Rectal smooth muscle tissue (tissue), 1 donor: ENCODE results near the gene GHITM.
"Not testable (repeated sequence)": the region's sequence is repeated elsewhere in the genome, so short reads cannot be mapped to it uniquely, and the experiment has no call there.

Source experiments
- H3K27ac ChIP-seq: one replicate; pipeline ENCODE4 v1.7.0; 2013; ENCODE audit warnings: low read depth, low read length, inconsistent platforms
- H3K27me3 ChIP-seq: one replicate; pipeline ENCODE4 v1.7.0; 2013; ENCODE audit warnings: low read length; ENCODE audit not compliant: control insufficient read depth, insufficient read depth
- H3K36me3 ChIP-seq: one replicate; pipeline ENCODE4 v1.7.0; 2013; ENCODE audit warnings: low read length; ENCODE audit not compliant: control insufficient read depth, insufficient read depth
- H3K4me1 ChIP-seq: one replicate; pipeline ENCODE4 v1.7.0; 2013; ENCODE audit warnings: low read length; ENCODE audit not compliant: control insufficient read depth, insufficient read depth
- H3K4me3 ChIP-seq: one replicate; pipeline ENCODE4 v1.7.0; 2013; ENCODE audit warnings: low read length
- H3K9ac ChIP-seq: one replicate; pipeline ENCODE4 v1.7.0; 2013; ENCODE audit warnings: low read length

The GHITM gene

GRCh38 chr10:84155521-84155920 lies 16.2 kb downstream of the GHITM start:
- H3K36me3 ChIP-seq, result peaks cover 5% of the 10 kb centered on the region
- H3K4me1 ChIP-seq, result no peaks in the 10 kb centered on the region
- H3K4me3 ChIP-seq, result no peak overlapping the region
- no peak overlapping the region for H3K27ac ChIP-seq
- no peaks in the 10 kb centered on the region for H3K27me3 ChIP-seq
- H3K9ac ChIP-seq, result no peak overlapping the region

DNA sequence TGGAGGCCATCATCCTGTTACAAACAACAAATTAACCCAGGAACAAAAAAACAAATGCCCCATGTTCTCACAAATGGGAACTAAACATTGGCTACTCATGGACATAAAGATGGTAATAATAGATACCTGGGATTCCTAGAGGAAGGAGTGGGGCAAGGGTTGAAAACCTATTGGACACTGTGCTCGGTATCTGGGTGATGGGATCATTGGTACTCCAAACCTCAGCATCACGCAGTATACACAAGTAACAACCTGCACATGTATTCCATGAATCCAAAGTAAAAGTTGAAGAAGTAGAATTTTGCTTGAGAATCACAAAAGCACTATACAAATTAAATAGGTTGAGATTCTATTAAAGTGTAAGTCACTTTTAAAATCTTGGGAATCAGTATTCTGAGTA lies 16.7 kb downstream of the GHITM start:
- H3K36me3 ChIP-seq, result peaks cover 3% of the 10 kb centered on the region
- H3K4me3 ChIP-seq, result no peak overlapping the region
- no peak overlapping the region for H3K27ac ChIP-seq
- no peaks in the 10 kb centered on the region for H3K27me3 ChIP-seq
- no peaks in the 10 kb centered on the region for H3K4me1 ChIP-seq
- H3K9ac ChIP-seq, result no peak overlapping the region

DNA sequence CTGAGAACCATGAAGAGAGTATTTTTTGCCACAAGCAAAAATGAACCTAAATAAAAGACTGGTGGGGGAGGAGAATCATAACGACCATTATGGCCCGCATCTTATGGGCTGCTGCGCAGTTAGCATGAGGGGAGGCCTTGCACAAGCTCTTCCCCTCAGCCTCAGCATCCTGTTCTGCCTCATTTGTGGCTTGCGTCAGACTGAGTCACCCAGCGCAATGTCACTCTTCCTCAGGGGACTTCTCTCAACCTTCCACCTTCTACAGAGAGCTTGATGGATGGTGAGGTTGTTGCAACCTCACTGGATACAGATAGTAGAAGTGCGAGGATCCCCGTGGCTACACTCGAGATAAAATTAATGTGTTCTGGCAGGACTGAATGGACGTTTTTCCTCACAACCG lies 17.5 kb downstream of the GHITM start:
- Histone ChIP-seq H3K4me3 (no peak overlapping the region), H3K36me3 (no peaks in the 10 kb centered on the region), H3K9ac (no peak overlapping the region), H3K27me3 (no peaks in the 10 kb centered on the region), H3K4me1 (no peaks in the 10 kb centered on the region), H3K27ac (no peak overlapping the region)

DNA sequence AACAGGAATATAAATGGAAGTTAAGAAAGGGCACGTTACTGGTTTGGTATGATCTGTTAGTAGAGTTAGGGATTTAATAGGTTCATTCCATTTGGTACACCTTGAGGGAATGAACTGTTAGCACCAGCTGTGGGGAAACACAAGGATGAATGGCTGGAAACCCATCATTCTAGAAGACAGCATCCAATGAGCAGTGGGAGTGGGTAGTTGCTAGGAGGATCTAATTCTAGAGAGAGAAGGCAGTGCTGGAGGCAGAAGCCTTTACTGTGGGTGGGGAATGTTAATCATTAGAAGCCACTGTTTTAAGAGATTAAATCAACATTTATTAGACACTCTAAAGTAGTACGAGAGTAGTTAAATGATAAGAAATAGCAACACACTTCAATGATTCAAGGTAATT lies 18.8 kb downstream of the GHITM start:
- Histone ChIP-seq H3K27me3 (no peaks in the 10 kb centered on the region), H3K4me1 (no peaks in the 10 kb centered on the region), H3K4me3 (no peak overlapping the region), H3K27ac (no peak overlapping the region), H3K9ac (no peak overlapping the region), H3K36me3 (no peaks in the 10 kb centered on the region)

DNA sequence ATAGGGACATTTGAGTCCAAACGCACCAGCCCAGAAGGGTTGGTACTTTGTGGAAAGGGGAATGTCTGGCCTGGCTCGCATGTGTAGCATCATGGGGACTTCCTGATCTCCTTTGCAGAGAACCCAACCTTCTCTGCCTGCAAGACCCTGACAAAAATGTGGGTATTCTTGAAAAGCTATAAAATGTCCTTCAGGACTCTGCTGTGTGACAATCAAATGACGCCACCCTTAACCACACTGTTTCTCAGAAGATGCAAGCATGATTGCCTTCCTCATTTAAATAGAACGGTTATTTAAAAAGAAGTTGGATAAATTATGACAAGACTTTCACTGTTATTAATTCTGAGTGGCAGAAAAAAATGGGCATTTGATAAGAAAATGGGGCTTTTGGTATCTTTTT lies 19.2 kb downstream of the GHITM start:
- no peak overlapping the region for H3K27ac ChIP-seq
- no peak overlapping the region for H3K4me3 ChIP-seq
- no peak overlapping the region for H3K9ac ChIP-seq
- H3K27me3 ChIP-seq, result no peaks in the 10 kb centered on the region
- no peaks in the 10 kb centered on the region for H3K4me1 ChIP-seq
- no peaks in the 10 kb centered on the region for H3K36me3 ChIP-seq

GRCh38 chr10:84159076-84159685 lies 19.9 kb downstream of the GHITM start:
- no peak overlapping the region for H3K9ac ChIP-seq
- H3K27ac ChIP-seq, result no peak overlapping the region
- no peaks in the 10 kb centered on the region for H3K27me3 ChIP-seq
- no peaks in the 10 kb centered on the region for H3K4me1 ChIP-seq
- H3K4me3 ChIP-seq, result no peak overlapping the region
- H3K36me3 ChIP-seq, result no peaks in the 10 kb centered on the region

DNA sequence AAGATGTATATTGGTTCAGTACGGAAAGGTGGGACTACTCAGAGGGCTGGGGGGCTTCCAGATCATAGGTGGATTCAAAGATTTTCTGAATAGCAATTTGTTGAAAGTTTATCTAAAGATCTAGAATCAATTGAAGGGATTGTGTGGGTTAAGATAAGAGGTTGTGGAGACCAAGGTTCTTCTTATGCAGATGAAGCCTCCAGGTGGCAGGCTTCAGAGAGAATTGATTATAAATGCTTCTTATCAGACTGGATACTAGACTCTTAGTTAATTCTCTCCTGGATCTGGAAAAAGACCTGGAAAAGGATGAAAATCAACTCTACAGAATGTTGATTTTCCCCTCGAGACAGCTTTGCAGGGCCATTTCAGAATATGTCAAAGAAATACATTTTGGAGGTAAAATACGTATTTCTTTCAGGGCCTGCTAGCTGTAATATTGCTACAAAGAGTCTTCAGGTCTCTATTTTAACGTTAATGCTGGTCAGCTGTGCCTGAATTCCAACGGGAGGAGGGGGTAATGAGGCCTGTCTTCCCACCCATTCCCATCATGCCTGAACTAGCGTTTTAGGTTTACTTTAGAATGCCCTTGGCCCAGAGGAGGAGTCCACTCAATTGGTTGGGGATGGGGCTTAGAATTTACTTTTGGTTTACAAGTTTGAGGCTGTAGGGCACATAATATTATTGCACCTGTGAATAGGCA lies 21.5 kb downstream of the GHITM start:
- Histone ChIP-seq H3K4me1 (no peaks in the 10 kb centered on the region), H3K36me3 (no peaks in the 10 kb centered on the region), H3K4me3 (no peak overlapping the region), H3K27ac (no peak overlapping the region), H3K9ac (no peak overlapping the region), H3K27me3 (no peaks in the 10 kb centered on the region)

GRCh38 chr10:84163996-84164395 lies 24.7 kb downstream of the GHITM start:
- H3K4me3 ChIP-seq, result no peak overlapping the region
- H3K27me3 ChIP-seq, result no peaks in the 10 kb centered on the region
- H3K36me3 ChIP-seq, result no peaks in the 10 kb centered on the region
- H3K9ac ChIP-seq, result no peak overlapping the region
- no peak overlapping the region for H3K27ac ChIP-seq
- no peaks in the 10 kb centered on the region for H3K4me1 ChIP-seq

GRCh38 chr10:84164442-84164841 lies 25.1 kb downstream of the GHITM start:
- H3K4me3 ChIP-seq, result no peak overlapping the region
- H3K27ac ChIP-seq, result no peak overlapping the region
- no peaks in the 10 kb centered on the region for H3K36me3 ChIP-seq
- no peaks in the 10 kb centered on the region for H3K4me1 ChIP-seq
- H3K27me3 ChIP-seq, result no peaks in the 10 kb centered on the region
- H3K9ac ChIP-seq, result no peak overlapping the region

DNA sequence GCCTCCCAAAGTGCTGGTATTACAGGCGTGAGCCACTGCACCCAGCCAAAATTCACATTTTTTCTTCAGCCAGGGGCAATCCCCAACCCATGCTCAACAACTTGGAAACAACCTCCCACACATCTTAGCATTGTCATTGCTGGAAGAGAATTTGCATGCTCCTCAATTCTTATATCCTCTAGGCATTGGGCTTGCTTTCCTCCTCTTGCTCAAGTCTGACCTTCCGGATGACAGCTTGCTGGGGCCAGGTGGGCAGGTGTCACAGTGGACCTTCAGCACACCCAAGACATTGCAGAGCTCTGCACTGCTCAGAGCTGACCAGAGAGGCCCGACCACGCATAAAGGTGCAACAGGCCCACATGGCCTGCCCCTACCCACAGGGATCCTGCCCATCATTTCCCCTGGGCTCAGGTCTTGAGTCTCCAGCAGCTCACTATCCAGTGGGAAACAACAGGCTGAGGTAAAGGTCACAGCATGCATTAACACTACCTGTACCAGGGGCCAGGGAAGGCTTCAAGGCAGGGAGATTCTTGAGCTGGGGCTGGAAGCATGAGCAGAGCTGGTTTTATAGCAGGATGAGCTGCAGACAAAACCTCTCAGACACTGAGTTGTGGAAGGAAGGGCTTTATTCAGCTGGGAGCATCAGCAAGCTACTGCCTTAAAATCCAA lies 27.4 kb downstream of the GHITM start:
- no peak overlapping the region for H3K9ac ChIP-seq
- H3K4me1 ChIP-seq, result no peaks in the 10 kb centered on the region
- no peak overlapping the region for H3K4me3 ChIP-seq
- no peak overlapping the region for H3K27ac ChIP-seq
- H3K27me3 ChIP-seq, result no peaks in the 10 kb centered on the region
- H3K36me3 ChIP-seq, result no peaks in the 10 kb centered on the region

DNA sequence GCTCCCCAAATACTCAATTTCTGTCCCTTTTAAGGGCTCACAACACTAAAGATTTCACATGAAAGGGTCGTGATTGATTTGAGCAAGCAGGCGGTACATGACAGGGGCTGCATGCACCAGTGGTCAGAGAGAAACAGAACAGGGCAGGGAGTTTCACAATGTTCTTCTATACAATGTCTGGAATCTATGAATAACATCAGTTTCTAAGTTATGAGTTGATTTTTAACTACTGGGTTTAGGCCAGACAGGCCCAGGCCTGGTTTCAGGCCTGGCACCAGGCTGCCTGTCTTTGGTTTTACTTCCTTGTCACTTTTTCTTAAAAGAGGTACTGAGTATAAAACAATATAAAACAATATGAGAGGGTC lies 28.0 kb downstream of the GHITM start:
- H3K4me1 ChIP-seq, H3K4me3 ChIP-seq, H3K9ac ChIP-seq, H3K27me3 ChIP-seq, H3K36me3 ChIP-seq, H3K27ac ChIP-seq: not testable (repeated sequence)

DNA sequence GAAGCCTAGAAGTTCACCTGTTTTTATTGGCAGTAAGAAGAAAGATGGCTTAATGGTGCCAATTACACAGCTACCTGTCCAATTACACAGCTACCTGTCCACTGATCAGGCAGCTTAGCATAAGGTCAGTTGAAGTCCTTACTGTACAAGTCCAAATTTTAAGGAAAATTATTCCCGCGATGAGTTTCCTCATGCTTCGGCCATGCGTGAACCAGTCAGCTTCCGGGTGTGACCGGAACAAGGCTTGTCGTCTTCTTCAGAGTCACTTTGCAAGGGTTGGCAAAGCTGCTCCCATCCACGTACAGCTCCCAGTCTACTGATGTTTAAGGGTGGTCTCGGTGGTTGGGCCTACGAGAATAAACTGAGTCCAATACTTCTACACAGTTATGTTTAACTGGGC lies 29.1 kb downstream of the GHITM start:
- not testable (repeated sequence) for H3K27ac ChIP-seq, H3K36me3 ChIP-seq, H3K9ac ChIP-seq, H3K4me1 ChIP-seq, H3K27me3 ChIP-seq, H3K4me3 ChIP-seq

DNA sequence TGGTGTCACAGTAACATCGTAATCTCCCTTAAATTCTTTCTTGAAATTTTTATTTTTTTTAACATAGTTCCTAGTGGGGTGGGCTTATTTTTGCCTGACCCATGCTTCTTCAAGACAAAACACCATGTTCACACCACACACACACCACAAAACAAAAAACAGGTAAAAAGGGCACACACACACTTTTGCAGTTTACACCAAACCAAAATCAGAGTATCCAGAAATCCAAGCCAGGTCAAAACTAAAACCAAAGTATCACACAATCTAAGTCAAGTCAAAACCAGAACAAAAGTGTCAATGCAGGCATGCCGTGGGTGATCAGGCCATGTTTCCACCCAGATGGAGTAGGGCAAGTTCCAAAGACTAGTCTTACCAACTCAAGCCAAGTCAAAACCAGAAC lies 31.9 kb downstream of the GHITM start:
- not testable (repeated sequence) for H3K27me3 ChIP-seq, H3K9ac ChIP-seq, H3K36me3 ChIP-seq, H3K4me1 ChIP-seq, H3K27ac ChIP-seq, H3K4me3 ChIP-seq
